HCEC 1CT (cell line): ENCODE measurements around the gene HCN4.

ENCODE experiments used
- DNase-seq: peaks from one replicate; pipeline ENCODE4 v3.0.0-alpha.2; 2017

HCN4 gene

GRCh38 chr15:73378089-73378488, 9.3 kb upstream of the HCN4 start:
- no peak for DNase-seq

GRCh38 chr15:73375755-73376305, 7.1 kb upstream of the HCN4 start:
- DNase-seq = no peak

- DNase-seq = no peak
Observed at GRCh38 chr15:73375012-73375411, 6.3 kb upstream of the HCN4 start.

- DNase-seq = no peak
Observed at GRCh38 chr15:73374604-73375003, 5.8 kb upstream of the HCN4 start.

GRCh38 chr15:73373221-73373620, 4.5 kb upstream of the HCN4 start:
- DNase-seq = no peak

GRCh38 chr15:73371812-73372211, 3.1 kb upstream of the HCN4 start:
- DNase-seq = no peak

GRCh38 chr15:73370151-73370550, 1.4 kb upstream of the HCN4 start:
- no peak for DNase-seq

- DNase-seq = no peak
Observed at GRCh38 chr15:73369154-73369694, 466 bp upstream of the HCN4 start.

GRCh38 chr15:73367624-73368300, 996 bp downstream of the HCN4 start:
- no peak for DNase-seq

- no peak for DNase-seq
Observed at GRCh38 chr15:73366766-73367623, 1.8 kb downstream of the HCN4 start.

GRCh38 chr15:73364070-73364469, 4.7 kb downstream of the HCN4 start:
- DNase-seq = no peak

- DNase-seq = no peak
Observed at GRCh38 chr15:73362900-73363299, 5.9 kb downstream of the HCN4 start.

- DNase-seq = no peak
Observed at GRCh38 chr15:73361337-73361736, 7.4 kb downstream of the HCN4 start.

- no peak for DNase-seq
Observed at GRCh38 chr15:73359651-73360050, 9.1 kb downstream of the HCN4 start.

GRCh38 chr15:73357999-73358665, 10.6 kb downstream of the HCN4 start:
- DNase-seq = no peak

- DNase-seq = no peak
Observed at GRCh38 chr15:73355612-73356265, 13.0 kb downstream of the HCN4 start.

- DNase-seq = no peak
Observed at GRCh38 chr15:73354241-73354640, 14.5 kb downstream of the HCN4 start.

GRCh38 chr15:73353734-73354133, 15.0 kb downstream of the HCN4 start:
- DNase-seq = no peak

- no peak for DNase-seq
Observed at GRCh38 chr15:73352082-73352481, 16.7 kb downstream of the HCN4 start.

- DNase-seq = no peak
Observed at GRCh38 chr15:73349191-73349590, 19.6 kb downstream of the HCN4 start.

GRCh38 chr15:73346735-73347312, 21.9 kb downstream of the HCN4 start:
- no peak for DNase-seq

GRCh38 chr15:73345658-73346057, 23.1 kb downstream of the HCN4 start:
- no peak for DNase-seq
